ENCODE measurements around the gene SLC30A2.

The SLC30A2 gene

DNA sequence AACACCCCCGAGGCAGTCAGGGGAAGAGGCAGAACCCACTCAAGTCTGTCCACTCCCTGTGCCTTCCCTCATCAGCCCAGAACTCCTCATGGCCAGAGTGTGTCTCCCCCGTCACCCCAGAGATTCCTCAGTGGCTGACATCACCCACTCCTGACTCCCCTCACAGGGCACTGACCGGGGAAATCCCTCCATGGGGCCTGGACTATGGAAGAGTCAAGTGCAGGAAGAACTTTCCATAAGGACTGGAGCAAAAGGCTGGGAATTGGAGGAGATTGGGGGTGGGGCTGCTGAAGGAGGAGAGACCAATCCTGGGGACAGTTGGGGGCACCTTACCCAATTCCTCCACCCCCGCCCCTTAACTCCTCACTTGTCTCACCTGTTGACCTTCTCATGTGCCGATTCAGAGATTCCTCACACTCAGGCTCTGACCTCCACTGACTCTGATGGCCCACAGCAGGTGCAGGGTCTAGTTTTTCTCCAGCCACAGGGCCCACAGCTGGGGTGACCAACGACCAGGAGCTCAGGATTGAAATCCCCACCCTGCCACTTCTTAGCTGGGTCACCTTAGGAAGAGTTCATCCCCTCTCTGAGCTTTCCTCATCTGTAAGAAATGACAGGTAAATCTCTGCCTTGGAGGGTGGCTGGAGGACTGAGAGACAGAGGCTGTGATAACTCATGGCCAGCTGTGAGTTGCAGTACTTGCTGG, 24.8 kb downstream of the SLC30A2 start:
- DNase-seq, result no peak

DNA sequence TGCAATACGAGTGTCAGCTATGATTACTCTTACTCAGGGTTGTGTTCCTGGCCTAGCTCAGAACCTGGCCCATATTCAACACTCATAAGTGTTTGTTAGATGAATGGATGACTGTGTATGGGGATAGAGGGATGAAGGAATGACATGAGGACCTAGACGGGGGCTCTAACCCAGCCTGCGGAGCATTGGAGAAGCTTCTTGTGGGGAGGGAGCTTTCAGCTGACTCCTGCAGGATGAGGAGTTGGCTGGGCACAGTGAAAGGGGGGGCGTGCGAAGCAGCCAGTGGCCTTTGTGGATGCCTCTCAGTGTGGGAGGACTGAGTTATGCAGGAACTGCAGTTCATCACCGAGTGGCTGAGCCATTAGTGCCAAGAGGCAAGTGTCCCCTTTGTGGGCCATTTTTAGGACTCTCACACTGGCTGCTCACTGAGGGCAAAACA, 25.6 kb downstream of the SLC30A2 start:
- no peak for DNase-seq

DNA sequence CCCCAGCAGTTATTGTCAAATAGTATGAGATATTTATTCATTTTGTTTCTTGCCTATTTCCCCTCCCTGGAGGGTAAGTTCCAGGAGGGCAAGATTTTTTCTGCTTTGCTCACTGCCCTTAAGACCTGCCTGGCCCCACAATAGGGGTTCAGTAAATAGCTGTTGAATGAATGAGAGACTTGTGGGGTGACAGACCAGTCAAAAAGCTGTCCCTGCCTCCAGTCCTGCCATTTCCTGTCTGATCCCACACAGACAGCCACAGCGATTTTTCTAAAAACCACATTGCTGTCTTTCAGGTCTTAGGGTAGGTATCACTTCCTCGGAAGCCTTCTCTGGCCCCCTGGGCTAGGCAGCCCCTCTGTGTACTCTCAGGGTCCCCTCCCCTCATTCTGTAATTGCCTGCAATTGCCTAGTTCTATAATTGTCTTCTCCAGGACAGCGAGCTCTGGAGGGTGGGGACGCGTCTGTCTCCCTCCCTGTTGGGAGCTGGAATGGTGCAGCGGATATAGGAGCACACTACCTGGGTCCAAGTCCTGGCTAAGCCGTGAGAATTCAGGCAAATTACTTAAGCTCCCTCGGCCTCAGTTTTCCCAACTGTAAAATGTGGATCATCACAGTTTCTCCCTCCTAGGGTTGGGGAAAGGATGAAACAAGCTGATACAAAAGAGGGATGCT, 26.1 kb downstream of the SLC30A2 start:
- DNase-seq, result no peak

DNA sequence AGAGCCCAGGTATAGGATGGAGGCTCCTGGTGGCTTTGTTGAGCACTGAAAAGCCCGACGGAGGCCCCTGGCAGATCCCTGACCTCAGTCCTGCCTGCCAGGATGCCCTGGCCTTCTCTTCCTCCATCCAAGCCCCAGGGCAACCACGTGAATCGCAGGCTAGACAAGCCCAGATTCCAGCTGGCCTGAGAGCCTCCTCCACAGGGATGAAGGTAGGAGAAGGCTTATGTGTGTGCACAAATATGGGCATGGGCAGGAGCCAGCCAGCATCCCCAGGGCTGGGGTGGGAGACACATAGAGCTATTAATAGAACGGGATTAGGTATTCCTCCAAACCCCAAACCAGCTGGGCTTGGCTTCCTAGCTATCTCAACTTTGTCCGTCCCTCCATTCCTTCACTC, 28.3 kb downstream of the SLC30A2 start:
- DNase-seq, result no peak

DNA sequence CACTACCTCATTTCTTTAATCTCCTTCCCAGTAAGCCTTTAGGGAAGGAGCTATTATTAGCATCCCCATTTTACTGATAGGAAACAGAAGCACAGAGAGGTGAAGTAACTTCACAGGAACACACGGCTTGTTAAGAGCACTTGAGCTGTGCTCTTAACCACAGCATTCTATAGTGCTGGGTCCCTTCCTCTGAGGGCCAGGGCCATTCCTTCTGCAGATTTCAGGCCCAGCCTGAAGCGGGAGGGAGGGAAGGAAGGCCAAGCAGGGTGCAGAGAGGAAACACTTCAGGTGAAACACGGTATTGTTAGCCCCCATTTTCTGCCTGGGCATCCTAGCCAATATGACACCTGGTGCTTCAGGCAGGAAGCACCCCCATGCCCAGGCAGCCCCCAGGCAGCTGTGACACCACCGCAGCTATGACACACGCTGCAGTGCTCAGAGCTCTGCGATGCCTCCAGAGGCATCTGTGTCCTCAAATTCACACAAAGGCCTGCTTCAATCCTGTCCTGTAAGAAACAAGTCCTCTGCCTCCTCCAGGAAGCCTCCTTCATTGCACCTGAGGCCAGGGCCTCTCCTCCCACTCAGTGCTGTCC, 28.9 kb downstream of the SLC30A2 start:
- DNase-seq, result no peak

DNA sequence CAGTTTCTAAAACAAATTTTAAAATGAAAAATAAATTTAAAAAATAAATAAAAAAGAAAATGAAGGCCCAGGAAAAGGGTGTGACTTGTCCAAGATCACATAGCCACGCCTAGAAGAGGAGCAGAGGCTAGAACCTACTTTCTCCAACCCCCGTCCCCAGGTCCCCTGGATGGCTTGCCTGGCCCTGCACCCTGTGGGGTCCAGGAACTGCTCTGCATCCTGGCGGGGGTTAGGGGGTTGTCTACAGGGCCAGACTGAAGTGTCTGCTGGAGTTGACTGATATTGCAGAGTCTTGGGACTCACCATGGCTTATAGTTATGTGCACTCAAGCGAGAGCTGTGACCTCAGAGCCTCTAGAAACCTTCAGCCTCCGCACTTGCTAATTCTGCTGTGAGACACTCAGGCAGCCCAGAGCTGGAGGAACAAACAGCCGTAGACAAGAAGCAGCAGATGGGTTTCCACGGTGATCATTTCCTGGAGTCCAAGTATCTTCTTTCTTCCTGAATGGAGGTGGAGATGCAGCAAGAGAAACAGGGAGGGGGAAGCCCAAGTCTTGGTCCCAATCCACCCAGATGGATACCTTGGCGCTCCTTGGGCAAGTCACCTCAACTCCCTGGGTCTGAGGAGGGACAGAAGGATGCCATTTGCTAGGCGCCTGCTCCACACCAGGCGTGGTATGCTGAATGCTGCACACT, 29.5 kb downstream of the SLC30A2 start:
- DNase-seq, result no peak

DNA sequence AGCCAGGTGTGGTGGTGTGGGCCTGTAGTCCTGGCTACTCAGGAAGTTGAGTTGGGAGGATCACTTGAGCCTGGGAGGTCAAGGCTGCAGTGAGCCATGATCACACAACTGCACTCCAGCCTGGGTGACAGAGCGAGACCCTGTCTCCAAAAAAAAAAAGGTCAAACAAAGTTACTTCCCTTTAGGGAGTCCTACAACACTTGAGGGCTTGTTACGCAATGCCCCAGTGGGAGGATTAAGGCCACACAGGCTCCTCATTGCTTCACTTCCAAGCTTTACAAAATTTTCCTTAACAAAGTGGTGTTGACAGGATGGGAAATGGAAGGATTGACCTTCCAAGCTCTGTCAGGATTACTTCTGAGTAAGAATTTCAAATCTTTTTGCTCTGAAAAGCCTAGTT, 30.6 kb downstream of the SLC30A2 start:
- no peak for DNase-seq

GRCh38 chr1:26014179-26014578, 31.7 kb downstream of the SLC30A2 start:
- DNase-seq, result no peak

GRCh38 chr1:26012864-26013263, 33.1 kb downstream of the SLC30A2 start:
- no peak for DNase-seq

GRCh38 chr1:26010825-26011224, 35.1 kb downstream of the SLC30A2 start:
- DNase-seq, result no peak

- DNase-seq, result no peak
These were observed 36.0 kb downstream of the SLC30A2 start for GRCh38 chr1:26009796-26010447.

GRCh38 chr1:26006710-26007109, 39.2 kb downstream of the SLC30A2 start:
- no peak for DNase-seq

GRCh38 chr1:26005434-26006105, 40.3 kb downstream of the SLC30A2 start:
- DNase-seq, result no peak

GRCh38 chr1:26003756-26004155, 42.2 kb downstream of the SLC30A2 start:
- DNase-seq, result no peak

DNA sequence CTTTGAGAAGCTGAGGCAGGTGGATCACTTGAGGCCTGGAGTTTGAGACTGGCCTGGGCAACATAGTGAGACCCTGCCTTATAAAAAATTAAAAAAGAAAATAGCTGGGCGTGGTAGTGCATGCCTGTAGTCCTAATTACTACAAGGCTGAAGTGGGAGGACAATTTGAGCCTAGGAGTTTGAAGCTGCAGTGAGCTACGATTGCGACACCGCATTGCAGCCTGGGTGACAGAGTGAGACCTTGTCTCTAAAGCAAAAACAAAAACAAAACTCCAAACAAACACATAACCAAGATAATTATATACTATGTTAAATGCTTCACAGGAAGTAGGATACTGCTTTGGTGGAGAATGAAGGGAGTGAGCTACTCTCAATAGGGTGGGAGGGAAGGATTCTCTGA, 42.7 kb downstream of the SLC30A2 start:
- DNase-seq, result no peak

DNA sequence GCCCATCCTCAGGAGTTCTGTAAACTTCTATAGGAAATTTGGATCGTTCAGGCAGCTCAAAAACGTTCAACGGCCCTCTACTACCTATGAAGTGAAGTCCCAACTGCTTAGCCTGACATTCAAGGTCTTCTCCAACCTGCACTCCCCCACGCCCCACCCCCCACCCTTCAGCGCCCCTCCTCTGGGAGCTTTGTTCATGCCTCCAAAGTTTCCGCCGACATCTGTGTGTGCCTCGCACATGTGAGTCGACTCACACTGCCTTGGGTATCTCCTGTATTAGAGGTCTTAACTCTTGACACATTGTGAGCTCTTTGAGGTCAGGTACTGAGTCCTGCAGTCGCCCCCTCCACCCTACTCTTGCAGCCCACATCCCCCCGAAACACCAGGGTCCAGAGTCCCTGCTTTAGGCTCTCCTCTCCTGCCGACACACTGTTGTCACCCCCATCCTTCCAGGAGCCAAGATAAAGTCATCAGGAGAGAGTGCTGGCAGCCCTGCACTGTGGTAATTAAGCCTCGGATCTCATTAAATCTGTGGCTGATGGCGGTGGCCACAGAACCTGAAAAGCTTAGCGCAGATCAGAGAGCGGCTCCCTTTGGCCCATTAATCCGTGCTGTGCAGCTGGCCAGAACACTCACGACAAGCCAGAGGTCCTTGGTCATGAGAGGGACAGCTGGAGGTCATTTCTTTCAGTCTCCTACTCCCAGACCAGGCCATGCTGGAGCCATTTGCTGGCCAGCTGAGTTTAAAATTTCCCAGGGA, 46.7 kb downstream of the SLC30A2 start:
- DNase-seq, result no peak

DNA sequence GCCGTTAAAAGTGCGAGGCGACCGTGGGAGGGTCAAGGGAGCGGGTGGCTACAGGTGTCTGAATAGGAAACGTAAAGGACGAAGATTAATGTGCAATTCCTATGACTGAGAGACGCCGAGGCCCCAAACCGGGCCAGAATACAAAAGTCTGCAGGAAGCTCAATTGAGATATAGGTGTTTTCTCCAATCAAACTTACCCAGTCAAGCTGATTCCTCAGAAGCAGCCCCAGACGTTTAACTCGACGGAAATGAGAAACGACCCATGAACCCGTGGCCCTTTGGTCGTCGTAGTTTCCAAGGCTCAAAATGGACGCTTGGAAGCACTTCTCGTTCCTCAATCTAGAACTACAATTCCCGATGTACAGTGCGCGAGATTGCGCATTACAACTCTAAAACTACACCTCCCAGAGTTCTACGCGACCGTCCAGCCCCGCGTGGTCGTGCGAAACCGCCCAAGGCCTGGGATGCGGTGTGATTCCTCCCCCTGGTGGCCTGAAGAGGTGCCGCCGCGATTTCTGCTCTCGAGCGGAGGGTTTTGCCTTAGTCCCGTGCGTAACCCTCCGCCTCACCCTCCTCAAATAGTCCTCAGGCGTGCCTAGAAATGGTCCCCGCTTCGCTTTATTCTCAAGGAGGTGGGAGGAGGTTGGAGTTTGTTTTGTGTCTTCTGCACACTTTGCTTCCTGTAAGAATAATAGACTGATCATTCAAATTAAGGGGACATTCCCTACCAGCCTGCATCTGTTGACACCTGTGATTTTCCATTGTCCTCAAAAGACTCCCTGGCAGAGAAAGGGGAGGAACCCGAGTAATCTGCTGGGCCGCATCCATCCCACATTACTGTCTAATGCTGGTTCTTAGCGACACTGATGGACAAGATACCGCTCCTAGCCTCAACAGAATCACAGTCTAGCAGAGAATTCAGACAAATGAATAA, 47.8 kb downstream of the SLC30A2 start, which contains the start of gene PAFAH2:
Gene PAFAH2 (minus strand): TSS at position 236 of the 934 bp plus-strand sequence. CDS start 7,247 bp downstream, outside the sequence.
- DNase-seq, result peak; percentile 99

DNA sequence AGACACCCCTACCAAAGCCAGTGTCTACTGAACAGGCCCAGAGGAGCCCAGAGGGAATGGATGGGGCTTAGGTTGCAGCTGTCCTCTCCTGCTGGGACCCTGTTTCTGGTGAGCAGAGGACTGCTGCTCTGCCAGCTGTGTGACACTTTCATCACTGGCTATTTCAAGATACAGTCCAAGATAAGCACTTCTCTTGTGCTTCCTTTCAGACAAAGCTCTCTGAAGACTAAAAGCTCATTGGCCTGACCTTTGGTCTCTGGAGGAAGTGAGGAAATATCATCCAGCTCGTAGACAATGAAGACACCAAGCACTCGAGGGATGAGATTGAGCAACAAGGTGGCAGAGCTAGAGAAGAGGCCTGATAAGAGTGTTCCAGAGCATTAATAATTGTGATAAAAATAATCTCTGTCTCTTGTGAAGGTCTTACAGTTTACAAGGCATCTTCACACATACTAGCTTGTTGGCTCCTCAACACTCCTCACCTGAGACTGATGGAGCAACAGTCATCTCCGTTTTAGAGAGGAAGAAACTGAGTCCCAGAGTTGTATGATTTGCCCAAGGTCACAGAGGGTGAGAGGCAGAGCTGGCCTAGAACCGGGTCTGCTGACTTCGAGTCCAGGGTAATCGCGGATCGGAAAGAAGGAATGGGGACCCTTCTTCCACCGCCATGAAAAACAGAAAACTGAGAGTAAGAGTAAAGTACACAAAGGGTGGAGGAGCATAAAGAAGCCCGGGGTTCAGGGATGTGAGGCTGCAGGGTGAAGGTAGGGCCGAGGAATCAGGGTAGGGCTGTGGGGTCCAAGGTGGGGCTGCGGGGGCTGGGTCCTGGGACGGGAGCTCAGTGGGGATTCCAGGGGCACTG, 48.7 kb downstream of the SLC30A2 start:
- DNase-seq, result peak; percentile 32

DNA sequence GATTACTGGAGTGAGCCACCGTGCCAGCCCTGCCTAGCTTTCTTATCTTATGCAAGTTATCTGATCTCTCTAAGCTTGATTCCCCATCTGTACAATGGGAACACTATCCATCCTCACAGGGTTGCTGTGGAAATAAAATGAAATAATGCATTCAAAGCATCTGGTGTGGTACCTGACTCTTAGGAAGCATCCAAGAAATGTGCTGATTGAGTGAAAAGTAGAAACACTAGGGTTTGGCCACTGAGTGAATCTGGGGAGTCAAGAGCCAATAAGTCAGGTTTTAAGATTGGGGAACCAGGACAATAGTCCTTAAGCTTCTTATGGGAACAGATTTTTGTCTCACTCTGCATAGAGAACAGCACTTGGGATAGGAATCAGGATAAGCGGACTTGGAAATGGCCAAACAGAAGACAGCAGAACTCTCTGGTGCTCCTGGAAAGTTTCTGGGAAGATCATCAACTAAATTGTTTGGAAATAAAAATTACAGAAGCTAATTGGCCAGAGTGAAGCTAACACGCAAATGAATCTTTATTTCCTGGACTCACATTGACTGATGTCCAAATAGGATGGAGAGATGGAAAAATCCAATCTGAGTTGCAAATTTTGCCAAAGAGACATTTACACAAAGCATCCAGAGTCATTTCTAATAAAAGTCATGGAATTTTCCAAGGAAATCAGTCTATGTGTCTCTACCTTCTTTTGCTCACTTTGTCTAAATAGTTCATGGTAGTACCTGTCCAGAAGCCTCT, 51.3 kb downstream of the SLC30A2 start:
- DNase-seq, result no peak
